HAP-1 (cell line): Measurements from ENCODE around the gene MDGA2.
"Not testable (repeated sequence)": the region's sequence is repeated elsewhere in the genome, so short reads cannot be mapped to it uniquely, and the experiment has no call there.

Experiments
- DNase-seq, 2 experiments: peaks; one replicate each; pipeline ENCODE4 v3.0.0-alpha.2; 2016 to 2020; ENCODE audit warnings: low spot score in 2 of 2
- H3K27me3 ChIP-seq: fragments of 250-450 bp; sonication (Bioruptor Pico); 2 replicates; pipeline ENCODE4 v1.5.1; 2020; ENCODE audit warnings: low read depth, mild to moderate bottlenecking, moderate library complexity
- H3K36me3 ChIP-seq: fragments of 250-450 bp; sonication (Bioruptor Pico); replicated peaks from 2 replicates; pipeline ENCODE4 v1.5.1; 2020; ENCODE audit warnings: mild to moderate bottlenecking
- H3K4me1 ChIP-seq: fragments of 250-450 bp; sonication (Bioruptor Pico); 2 replicates; pipeline ENCODE4 v1.5.1; 2020; ENCODE audit warnings: mild to moderate bottlenecking
- H3K4me3 ChIP-seq: fragments of 250-450 bp; sonication (Bioruptor Pico); 2 replicates; pipeline ENCODE4 v1.5.1; 2020; ENCODE audit warnings: mild to moderate bottlenecking, moderate library complexity
- H3K9me3 ChIP-seq: fragments of 250-450 bp; sonication (Bioruptor Pico); 2 replicates; pipeline ENCODE4 v1.5.1; 2020; ENCODE audit warnings: mild to moderate bottlenecking, moderate library complexity
- in situ Hi-C: fragments of 300-500 bp; cut with MboI; formaldehyde crosslinking; loops from 3 replicates; pipeline ENCODE4 v1.14.3; 2020; ENCODE audit warnings: low sequenced_read_pairs, inconsistent platforms, mixed read lengths

The MDGA2 gene

DNA sequence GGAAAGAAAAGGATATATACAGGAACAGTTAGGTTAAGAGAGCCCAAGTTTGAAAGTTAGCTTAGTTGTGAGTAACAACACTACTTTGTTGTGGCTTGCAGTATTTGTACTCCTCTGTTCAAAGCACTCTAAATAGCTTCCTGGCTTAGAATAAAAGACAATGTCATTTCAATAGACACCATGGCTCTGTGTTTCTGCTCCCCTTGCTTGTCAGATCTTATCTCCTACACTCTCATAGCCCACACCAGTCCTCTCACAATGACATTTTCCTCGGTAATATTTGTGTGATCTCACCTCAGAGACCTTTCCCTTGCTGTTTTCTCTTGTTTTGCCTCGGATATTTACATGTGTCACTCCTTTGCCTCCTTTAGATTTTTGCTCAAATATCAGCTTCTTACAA is 418.4 kb downstream of the MDGA2 start:
- no peaks in the 10 kb centered on the region for H3K36me3 ChIP-seq
- no peaks in the 10 kb centered on the region for H3K4me1 ChIP-seq
- no peaks in the 10 kb centered on the region for H3K9me3 ChIP-seq
- DNase-seq: no peak
- in situ Hi-C loops: no loop called here
- no peak overlapping the region for H3K4me3 ChIP-seq
- H3K27me3 ChIP-seq: no peaks in the 10 kb centered on the region

DNA sequence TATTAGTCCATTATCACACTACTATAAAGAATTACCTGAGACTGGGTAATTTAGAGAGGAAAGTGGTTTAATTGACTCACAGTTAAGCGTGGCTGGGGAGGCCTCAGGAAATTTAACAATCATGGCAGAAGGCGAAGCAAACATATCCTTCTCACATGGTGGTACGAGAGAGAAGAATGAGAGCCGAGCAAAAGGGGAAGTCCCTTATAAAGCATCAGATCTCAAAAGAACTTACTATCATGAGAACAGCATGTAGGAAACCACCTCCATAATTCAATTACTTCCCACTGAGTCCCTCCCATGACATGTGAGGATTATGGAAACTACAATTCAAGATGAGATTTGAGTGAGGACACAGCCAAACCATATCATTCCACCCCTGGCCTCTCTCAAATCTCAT is 422.6 kb downstream of the MDGA2 start:
- no peak for DNase-seq
- no peaks in the 10 kb centered on the region for H3K36me3 ChIP-seq
- H3K27me3 ChIP-seq: no peaks in the 10 kb centered on the region
- in situ Hi-C loops: no loop called here
- H3K9me3 ChIP-seq: no peaks in the 10 kb centered on the region
- no peak overlapping the region for H3K4me3 ChIP-seq
- H3K4me1 ChIP-seq: no peaks in the 10 kb centered on the region

DNA sequence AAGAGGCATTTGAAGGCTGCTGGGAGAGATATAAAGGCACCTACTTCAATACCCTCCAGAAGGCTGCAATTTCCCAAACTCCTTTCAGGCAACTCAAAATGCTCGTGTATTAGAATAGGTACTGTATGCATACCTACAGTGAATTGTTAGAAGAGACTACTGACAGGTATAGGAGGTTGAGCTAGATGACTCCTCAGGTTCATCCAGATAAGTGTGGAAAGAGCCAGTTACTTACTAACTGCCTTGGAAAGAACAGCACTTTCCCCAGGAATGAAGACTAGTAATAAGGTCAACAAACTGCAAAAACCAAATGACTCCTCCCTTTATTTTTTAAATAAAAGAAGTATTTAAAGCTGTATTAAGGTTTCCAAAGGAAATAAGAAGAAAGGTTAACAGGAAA is 429.0 kb downstream of the MDGA2 start:
- Histone ChIP-seq H3K27me3 (no peaks in the 10 kb centered on the region), H3K4me3 (no peak overlapping the region), H3K36me3 (no peaks in the 10 kb centered on the region), H3K4me1 (no peaks in the 10 kb centered on the region), H3K9me3 (no peaks in the 10 kb centered on the region)
- no peak for DNase-seq
- in situ Hi-C loops: no loop called here

DNA sequence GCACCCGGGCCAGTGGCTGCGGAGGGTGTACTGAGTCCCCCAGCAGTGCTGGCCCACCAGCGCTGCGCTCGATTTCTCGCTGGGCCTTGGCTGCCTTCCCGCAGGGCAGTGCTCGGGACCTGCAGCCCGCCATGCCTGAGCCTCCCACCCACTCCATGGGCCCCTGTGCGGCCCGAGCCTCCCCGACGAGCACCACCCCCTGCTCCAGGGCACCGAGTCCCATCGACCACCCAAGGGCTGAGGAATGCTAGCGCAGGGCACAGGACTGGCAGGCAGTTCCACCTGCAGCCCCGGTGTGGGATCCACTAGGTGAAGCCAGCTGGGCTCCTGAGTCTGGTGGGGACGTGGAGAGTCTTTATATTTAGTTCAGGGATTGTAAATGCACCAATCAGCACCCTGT is 432.8 kb downstream of the MDGA2 start:
- H3K9me3 ChIP-seq: not testable (repeated sequence)

DNA sequence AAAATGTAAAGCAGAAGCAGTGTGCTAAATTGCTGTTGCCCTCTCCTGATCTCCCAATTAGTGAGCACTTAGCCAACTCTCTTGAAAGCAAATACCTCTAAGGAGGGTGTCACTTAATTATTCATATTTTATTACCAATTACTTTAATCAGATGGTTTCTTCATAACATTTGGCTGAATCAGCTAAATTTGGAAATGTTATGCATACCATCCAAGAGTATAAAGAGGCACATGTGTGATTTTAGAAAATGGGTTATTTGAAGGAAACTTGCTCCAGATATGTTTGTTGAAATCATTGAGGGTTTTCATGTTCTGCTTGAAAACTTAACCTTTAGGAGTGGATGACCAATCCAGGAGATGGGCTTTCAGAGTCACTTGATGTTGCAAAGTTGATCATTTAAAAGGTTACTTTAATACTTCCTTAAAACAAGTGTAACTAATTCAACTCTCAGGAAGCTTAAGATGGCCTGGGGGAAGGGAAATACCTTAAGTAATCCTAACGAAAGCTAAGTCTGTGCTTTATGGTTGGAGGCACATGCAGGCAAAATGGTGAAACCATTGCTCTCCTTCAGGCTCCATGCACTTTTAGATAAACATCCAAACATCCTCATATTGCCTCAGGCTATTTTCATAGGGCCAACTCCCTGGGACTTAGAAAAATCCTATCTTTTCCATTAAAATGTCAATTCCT is 434.5 kb downstream of the MDGA2 start:
- in situ Hi-C loops: no loop called here
- Histone ChIP-seq H3K4me3 (no peak overlapping the region), H3K27me3 (no peaks in the 10 kb centered on the region), H3K36me3 (no peaks in the 10 kb centered on the region), H3K9me3 (no peaks in the 10 kb centered on the region), H3K4me1 (no peaks in the 10 kb centered on the region)
- DNase-seq: no peak

More for the DNA sequence above, 432.8 kb downstream of the MDGA2 start:
- H3K36me3 ChIP-seq, in situ Hi-C loops, DNase-seq, H3K27me3 ChIP-seq, H3K4me1 ChIP-seq, H3K4me3 ChIP-seq: not testable (repeated sequence)

DNA sequence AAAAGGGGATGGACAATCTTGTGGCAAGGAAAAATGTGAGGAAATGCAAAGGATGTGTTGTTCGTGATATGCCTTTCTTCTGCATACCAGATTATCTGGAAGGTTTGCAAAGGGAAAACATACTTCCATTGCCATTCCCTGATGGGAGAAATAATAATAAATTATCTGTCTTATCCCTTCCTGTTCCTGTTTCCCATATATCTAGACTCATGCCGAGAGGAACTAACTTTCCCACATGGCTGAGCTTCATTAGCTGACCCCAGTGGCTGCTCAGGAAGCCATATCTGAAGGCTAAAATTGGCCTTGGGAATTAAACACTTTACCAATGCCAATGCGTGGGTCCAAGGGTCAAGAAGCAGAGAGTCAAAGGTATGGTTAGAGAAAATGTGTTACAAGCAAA is 439.8 kb downstream of the MDGA2 start:
- no peak for DNase-seq

DNA sequence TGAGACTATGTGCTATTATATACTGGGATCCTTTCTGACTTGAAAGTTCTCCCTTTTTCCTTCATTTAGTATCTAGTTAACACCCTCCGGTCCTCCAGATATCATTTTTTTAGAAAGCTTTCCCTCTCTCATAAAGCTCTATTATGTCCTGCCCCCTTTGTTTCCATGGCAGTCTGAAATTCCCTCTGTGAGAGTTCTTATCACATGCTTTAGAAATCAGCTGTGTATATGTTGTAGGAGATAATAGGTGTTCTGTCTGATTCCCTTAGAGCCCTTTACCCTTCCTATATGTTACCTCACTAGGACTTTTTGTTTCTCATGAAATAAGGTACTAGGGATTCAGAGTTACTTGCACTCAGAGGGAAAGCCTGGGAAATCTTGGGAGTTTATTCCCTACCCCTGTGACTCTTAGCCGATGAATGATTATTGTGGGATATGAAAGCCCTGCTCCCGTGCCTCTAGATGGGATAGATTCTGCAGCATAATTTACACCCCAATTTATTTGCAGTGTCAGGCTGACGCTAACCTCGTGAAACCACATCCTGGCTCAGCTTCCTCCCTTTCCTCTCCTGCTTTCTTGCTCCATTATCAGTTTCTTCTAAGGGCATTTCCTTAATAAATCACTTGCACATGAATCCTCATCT is 448.4 kb downstream of the MDGA2 start:
- Histone ChIP-seq H3K9me3 (no peaks in the 10 kb centered on the region), H3K27me3 (no peaks in the 10 kb centered on the region), H3K4me1 (no peaks in the 10 kb centered on the region), H3K4me3 (no peak overlapping the region), H3K36me3 (no peaks in the 10 kb centered on the region)
- in situ Hi-C loops: no loop called here
- DNase-seq: no peak

More for the DNA sequence above, 439.8 kb downstream of the MDGA2 start:
- in situ Hi-C loops: no loop called here
- Histone ChIP-seq H3K4me1 (no peaks in the 10 kb centered on the region), H3K9me3 (no peaks in the 10 kb centered on the region), H3K4me3 (no peak overlapping the region), H3K36me3 (no peaks in the 10 kb centered on the region), H3K27me3 (no peaks in the 10 kb centered on the region)

DNA sequence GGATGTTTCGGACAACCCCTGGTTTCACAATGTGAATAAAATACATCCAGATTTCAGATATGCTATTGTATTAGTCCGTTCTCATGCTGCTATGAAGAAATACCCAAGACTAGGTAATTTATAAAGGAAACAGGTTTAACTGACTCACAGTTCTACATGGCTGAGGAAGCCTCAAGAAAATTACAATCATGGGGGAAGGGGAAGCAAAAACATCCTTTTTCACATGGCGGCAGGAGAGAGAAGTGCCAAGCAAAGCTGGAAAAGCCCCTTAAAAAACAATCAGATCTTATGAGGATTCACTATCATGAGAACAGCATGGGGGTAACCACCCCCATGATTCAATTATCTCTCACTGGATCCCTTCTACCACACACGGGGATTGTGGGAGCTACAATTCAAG is 451.7 kb downstream of the MDGA2 start:
- no peak for DNase-seq
- H3K4me3 ChIP-seq: no peak overlapping the region
- H3K4me1 ChIP-seq: no peaks in the 10 kb centered on the region
- H3K36me3 ChIP-seq: no peaks in the 10 kb centered on the region
- in situ Hi-C loops: no loop called here
- no peaks in the 10 kb centered on the region for H3K9me3 ChIP-seq
- H3K27me3 ChIP-seq: no peaks in the 10 kb centered on the region

DNA sequence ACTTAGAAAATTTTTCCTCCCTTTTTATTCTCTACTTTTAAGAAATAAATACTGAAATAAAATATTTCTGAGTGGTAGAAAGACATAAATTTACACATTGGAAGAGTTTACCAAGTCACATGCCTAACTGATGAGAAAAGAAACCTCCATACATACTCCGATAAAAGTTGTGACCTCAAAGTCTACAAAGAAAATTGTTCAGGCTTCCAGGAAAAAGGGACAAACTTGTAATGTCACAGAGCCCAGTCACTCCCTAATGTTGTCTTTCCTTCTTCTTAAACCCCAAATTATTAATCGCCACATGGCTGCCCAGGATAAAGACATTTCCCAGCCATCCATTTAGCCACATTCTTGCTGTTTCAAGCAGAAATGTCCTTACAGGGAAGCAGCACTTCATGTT is 455.3 kb downstream of the MDGA2 start:
- no peaks in the 10 kb centered on the region for H3K27me3 ChIP-seq
- H3K9me3 ChIP-seq: no peaks in the 10 kb centered on the region
- no peak overlapping the region for H3K4me3 ChIP-seq
- DNase-seq: no peak
- no peaks in the 10 kb centered on the region for H3K36me3 ChIP-seq
- H3K4me1 ChIP-seq: no peaks in the 10 kb centered on the region
- in situ Hi-C loops: no loop called here

DNA sequence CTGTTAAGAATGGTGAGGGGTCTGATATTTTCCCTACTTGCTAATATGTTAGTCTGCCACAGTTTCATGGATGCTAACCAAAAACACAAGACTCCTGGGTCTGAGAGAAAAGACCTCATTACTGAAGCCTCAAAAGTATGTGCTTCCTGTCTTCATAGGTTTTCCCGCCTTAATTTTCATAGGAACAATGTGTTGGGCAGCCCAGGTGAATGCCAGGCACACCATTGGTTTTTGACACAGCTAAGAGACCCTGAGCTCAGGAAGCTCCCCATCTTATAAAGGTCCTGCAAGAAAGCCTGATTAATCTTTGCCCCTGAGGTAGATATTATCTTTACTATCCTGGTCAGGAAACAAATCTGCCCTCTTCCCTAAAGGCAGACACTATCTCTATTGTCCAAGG is 464.1 kb downstream of the MDGA2 start:
- H3K36me3 ChIP-seq: no peaks in the 10 kb centered on the region
- H3K4me1 ChIP-seq: no peaks in the 10 kb centered on the region
- in situ Hi-C loops: no loop called here

DNA sequence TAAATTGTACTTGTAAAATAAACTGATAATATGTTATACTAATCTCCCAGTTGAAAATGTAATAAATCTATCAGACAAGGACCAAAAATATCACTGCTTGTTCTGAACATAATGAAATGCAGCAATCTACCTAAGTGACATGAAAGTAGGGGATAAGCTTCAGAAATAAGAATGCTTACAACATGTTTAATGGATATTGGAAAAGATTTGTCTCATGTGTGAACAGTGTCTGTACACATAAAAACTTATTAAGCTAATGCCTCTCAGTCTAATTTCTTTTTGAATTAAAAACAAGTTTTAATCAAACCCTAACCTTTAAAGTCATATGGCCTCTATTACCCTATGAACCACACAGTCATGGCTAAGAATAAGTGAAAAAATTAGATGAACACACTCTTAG is 465.3 kb downstream of the MDGA2 start:
- Histone ChIP-seq H3K36me3 (no peaks in the 10 kb centered on the region), H3K4me1 (no peaks in the 10 kb centered on the region), H3K9me3 (no peaks in the 10 kb centered on the region), H3K27me3 (no peaks in the 10 kb centered on the region), H3K4me3 (no peak overlapping the region)
- no peak for DNase-seq
- in situ Hi-C loops: no loop called here

More for the DNA sequence above, 464.1 kb downstream of the MDGA2 start:
- H3K4me3 ChIP-seq: no peak overlapping the region
- no peak for DNase-seq
- no peaks in the 10 kb centered on the region for H3K27me3 ChIP-seq
- no peaks in the 10 kb centered on the region for H3K9me3 ChIP-seq

DNA sequence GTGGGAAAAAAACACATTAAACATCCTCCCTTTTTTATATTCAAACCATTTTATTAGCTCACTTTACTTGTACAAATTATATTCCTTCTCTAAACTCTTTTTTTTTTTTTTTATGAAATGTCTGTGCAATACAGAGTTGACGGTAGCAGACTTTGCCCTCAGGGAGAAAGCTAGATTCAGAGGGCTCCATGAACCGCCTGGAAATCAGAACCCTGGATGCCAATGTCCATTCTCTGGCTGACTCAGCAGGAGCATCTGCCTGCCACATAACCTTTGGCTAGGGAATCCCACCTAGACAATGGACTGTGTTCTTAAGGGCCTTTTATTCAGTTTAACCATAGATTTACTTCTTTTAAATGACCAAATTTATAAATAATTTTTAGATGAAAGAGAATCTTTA is 467.0 kb downstream of the MDGA2 start:
- in situ Hi-C loops: no loop called here
- Histone ChIP-seq H3K9me3 (no peaks in the 10 kb centered on the region), H3K27me3 (no peaks in the 10 kb centered on the region), H3K4me3 (no peak overlapping the region), H3K4me1 (no peaks in the 10 kb centered on the region), H3K36me3 (no peaks in the 10 kb centered on the region)
- DNase-seq: no peak

DNA sequence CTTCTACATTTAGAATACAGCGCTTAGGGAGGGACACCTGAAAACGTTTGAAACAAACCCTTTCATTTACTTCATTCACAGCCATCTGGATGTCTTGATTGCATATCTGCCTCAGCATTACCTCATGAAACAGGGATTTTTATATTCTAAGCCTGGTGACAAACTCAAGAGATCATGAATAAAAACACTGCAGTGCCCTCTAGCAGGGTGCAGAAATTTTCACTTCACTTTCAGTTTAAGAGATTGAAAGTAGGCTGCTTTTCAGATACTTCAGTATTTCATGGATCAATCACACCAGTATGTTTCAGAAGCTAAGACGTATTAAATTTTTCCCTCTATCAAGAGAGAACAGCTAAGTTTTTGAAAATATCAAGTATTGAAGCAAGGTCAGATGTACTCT is 467.8 kb downstream of the MDGA2 start:
- in situ Hi-C loops: no loop called here
- no peaks in the 10 kb centered on the region for H3K9me3 ChIP-seq
- DNase-seq: no peak
- no peaks in the 10 kb centered on the region for H3K4me1 ChIP-seq
- no peak overlapping the region for H3K4me3 ChIP-seq
- H3K36me3 ChIP-seq: no peaks in the 10 kb centered on the region
- no peaks in the 10 kb centered on the region for H3K27me3 ChIP-seq

DNA sequence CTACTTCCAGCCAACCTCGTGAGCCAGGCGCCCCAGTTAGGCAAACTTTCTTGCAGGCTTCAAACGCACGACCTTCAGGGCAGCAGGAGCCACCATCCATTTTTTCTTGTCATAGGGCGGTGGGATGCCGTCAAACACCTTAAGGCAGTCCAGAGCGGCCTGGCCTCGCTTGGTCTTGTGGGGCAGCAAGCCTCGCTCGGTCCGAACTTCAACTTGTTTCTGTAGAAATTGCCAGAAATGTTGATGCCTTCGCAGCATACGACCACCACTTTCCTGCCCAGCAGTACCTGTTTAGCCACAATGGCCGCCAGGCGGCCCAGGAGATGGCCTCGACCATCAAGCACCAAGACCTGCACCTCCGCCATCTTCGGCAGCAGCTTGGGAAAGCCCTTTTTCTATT is 474.7 kb downstream of the MDGA2 start:
- no peak for DNase-seq
- Histone ChIP-seq H3K27me3 (no peaks in the 10 kb centered on the region), H3K4me3 (no peak overlapping the region), H3K4me1 (no peaks in the 10 kb centered on the region), H3K9me3 (no peaks in the 10 kb centered on the region), H3K36me3 (no peaks in the 10 kb centered on the region)
- in situ Hi-C loops: no loop called here

DNA sequence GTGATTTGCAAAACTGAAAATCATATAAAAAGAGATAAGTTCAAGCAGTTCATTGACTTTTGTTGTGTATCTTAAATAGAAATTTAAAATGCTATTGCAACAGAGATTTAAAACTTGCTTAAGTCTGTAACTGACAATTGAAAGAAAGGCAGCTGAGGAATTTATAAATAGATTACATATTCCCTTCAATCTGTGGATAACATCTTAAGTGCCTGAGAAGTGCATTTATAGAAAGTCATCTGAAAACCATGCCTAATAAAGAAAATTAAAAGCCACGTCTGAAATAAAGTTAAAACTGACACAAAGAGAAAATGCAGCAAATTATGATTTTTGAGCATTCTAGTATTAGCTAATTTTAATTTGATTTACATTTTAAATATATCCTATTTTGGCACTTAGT is 479.8 kb downstream of the MDGA2 start:
- no peaks in the 10 kb centered on the region for H3K27me3 ChIP-seq
- H3K36me3 ChIP-seq: no peaks in the 10 kb centered on the region
- H3K4me1 ChIP-seq: no peaks in the 10 kb centered on the region
- H3K9me3 ChIP-seq: no peaks in the 10 kb centered on the region
- H3K4me3 ChIP-seq: no peak overlapping the region
- in situ Hi-C loops: no loop called here
- no peak for DNase-seq
